ENCODE data around the gene EFCAB7.
"Not testable (repeated sequence)": the region's sequence is repeated elsewhere in the genome, so short reads cannot be mapped to it uniquely, and the experiment has no call there.

Gene EFCAB7

GRCh38 chr1:63586326-63586725 is 63.0 kb downstream of the EFCAB7 start:
- peak overlapping the region; percentile 19 for H3K27ac Mint-ChIP-seq
- not testable (repeated sequence) for H3K4me3 Mint-ChIP-seq, H3K4me1 Mint-ChIP-seq, H3K9me3 Mint-ChIP-seq, H3K27me3 Mint-ChIP-seq
- H3K36me3 Mint-ChIP-seq: peaks cover 10% of the 10 kb centered on the region

- Mint-ChIP-seq H3K9me3 (no peaks in the 10 kb centered on the region), H3K4me3 (no peak overlapping the region), H3K27me3 (no peaks in the 10 kb centered on the region), H3K27ac (no peak overlapping the region), H3K36me3 (peaks cover 2% of the 10 kb centered on the region), H3K4me1 (peaks cover 25% of the 10 kb centered on the region)
These were observed 66.8 kb downstream of the EFCAB7 start for GRCh38 chr1:63590166-63590560.

DNA sequence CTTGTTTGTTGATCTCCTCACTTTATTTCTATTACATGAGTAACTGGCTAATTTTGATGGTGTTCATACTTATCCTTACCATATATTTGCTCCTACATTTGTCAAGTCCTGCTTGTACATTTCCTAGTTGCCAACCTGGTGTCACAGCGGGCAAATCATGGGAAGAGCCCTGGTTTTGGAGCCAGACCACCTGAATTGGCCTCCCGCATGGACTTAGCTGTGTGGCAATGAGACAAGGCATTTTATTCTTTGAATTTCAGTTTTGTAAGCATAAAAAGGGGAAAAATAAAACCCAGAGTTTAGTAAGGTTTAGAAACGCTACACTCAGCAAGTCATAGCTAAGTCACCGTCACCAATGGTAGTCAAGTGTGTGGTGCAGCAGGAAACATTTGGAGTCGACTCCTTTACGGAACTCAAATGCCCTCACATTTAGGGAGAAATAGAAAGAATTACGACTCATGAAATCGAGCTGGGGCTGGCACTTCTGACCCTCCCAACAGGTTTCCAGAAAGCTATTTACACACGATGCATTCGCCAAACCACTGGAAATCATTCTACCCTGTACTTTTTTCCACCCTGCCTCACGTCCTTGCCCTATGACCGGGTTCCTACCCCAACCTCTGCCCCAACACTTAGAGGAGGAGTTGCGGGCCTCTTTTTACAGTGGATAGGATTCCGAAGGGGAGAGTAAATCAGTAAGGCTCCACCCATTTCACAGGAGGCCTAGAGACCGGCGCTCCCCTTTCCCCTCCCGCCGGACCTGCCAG is 69.4 kb downstream of the EFCAB7 start:
- Mint-ChIP-seq H3K4me3 (peak overlapping the region; percentile 97), H3K9me3 (no peaks in the 10 kb centered on the region), H3K27ac (peak overlapping the region; percentile 83), H3K27me3 (no peaks in the 10 kb centered on the region), H3K36me3 (no peaks in the 10 kb centered on the region), H3K4me1 (peaks cover 40% of the 10 kb centered on the region)

DNA sequence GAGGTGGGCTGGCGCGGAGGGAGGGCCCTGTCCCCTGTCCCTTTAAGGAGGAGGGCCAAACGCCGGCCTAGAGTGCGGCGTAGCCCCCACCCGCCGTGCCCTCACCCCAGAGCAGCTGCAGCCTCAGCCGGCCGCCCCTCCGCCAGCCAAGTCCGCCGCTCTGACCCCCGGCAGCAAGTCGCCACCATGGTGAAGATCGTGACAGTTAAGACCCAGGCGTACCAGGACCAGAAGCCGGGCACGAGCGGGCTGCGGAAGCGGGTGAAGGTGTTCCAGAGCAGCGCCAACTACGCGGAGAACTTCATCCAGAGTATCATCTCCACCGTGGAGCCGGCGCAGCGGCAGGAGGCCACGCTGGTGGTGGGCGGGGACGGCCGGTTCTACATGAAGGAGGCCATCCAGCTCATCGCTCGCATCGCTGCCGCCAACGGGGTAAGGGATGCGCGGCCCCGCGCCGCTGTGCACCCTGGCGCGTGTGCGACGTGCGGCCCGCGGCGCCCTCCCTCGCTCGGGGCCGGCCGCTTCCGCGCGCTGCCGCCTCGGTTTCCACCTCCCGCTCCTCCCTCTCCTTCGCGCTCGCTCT is 70.1 kb downstream of the EFCAB7 start, which contains the start of gene PGM1:
TSS of gene PGM1 (plus strand) at position 109 of the 583 bp plus-strand sequence. CDS start at position 187, 78 bp downstream.
- H3K4me3 Mint-ChIP-seq: peak within 1 kb of the TSS; percentile 97
- H3K27ac Mint-ChIP-seq: peak within 1 kb of the TSS; percentile 95
- no peaks in the 10 kb centered on the region for H3K9me3 Mint-ChIP-seq
- no peaks in the 10 kb centered on the region for H3K36me3 Mint-ChIP-seq
- no peaks in the 10 kb centered on the region for H3K27me3 Mint-ChIP-seq
- peaks cover 40% of the 10 kb centered on the region for H3K4me1 Mint-ChIP-seq

- Mint-ChIP-seq H3K4me1 (peaks cover 40% of the 10 kb centered on the region), H3K27me3 (no peaks in the 10 kb centered on the region), H3K27ac (peak overlapping the region; percentile 95), H3K9me3 (no peaks in the 10 kb centered on the region), H3K4me3 (peak overlapping the region; percentile 97), H3K36me3 (no peaks in the 10 kb centered on the region)
These were observed 70.7 kb downstream of the EFCAB7 start for GRCh38 chr1:63593886-63594605.

DNA sequence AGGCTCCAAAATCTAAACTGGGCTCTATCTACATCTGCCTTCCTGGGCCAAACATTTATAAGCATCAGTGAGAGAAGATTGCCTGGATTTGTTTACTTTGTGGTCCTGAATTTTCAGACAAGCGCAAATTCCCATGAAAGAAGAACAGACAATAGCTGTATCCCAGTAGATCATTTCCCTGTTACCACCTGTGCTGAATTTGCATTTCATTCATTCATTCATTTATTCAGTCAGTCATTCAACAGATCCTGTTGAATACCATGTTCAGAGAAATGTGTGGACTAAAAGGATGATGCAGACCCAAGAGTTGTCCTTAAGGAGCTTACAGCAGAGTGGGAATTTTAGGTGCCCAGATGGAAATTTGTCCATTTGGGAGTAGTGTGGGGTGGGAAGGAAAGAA is 72.1 kb downstream of the EFCAB7 start:
- Mint-ChIP-seq H3K27ac (no peak overlapping the region), H3K9me3 (no peaks in the 10 kb centered on the region), H3K36me3 (no peaks in the 10 kb centered on the region), H3K4me1 (peaks cover 40% of the 10 kb centered on the region), H3K4me3 (no peak overlapping the region), H3K27me3 (no peaks in the 10 kb centered on the region)

GRCh38 chr1:63599799-63600198 is 76.5 kb downstream of the EFCAB7 start:
- Mint-ChIP-seq H3K27ac (no peak overlapping the region), H3K4me1 (peaks cover 19% of the 10 kb centered on the region), H3K4me3 (no peak overlapping the region), H3K36me3 (no peaks in the 10 kb centered on the region), H3K9me3 (no peaks in the 10 kb centered on the region), H3K27me3 (no peaks in the 10 kb centered on the region)

DNA sequence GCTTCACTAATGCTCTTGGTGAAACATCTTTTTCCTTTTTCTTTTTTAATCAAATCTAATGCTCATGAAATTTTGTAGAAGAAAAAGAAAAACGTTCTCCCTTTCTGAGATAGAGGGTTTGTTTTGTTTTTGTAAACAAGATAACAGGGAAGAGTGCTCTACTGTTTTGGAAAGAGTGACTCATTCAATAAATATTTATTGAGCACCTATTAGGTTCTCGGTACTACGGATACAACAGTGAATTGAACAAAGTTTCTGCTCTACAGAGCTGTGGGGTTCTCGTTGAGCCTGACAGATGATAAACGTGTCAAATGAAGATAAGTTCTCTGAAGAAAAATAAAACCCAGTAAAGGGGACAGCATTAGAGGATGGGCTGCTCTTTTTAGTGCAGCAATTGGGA is 76.9 kb downstream of the EFCAB7 start:
- Mint-ChIP-seq H3K27me3 (no peaks in the 10 kb centered on the region), H3K4me1 (peaks cover 19% of the 10 kb centered on the region), H3K4me3 (no peak overlapping the region), H3K9me3 (no peaks in the 10 kb centered on the region), H3K27ac (no peak overlapping the region), H3K36me3 (no peaks in the 10 kb centered on the region)

GRCh38 chr1:63601061-63601460 is 77.7 kb downstream of the EFCAB7 start:
- H3K9me3 Mint-ChIP-seq: no peaks in the 10 kb centered on the region
- no peaks in the 10 kb centered on the region for H3K27me3 Mint-ChIP-seq
- no peak overlapping the region for H3K27ac Mint-ChIP-seq
- no peaks in the 10 kb centered on the region for H3K36me3 Mint-ChIP-seq
- peaks cover 15% of the 10 kb centered on the region for H3K4me1 Mint-ChIP-seq
- no peak overlapping the region for H3K4me3 Mint-ChIP-seq

- Mint-ChIP-seq H3K27me3 (no peaks in the 10 kb centered on the region), H3K36me3 (no peaks in the 10 kb centered on the region), H3K27ac (no peak overlapping the region), H3K4me3 (no peak overlapping the region), H3K4me1 (peaks cover 12% of the 10 kb centered on the region), H3K9me3 (no peaks in the 10 kb centered on the region)
These were observed 78.1 kb downstream of the EFCAB7 start for GRCh38 chr1:63601463-63601862.

GRCh38 chr1:63601912-63602311 is 78.6 kb downstream of the EFCAB7 start:
- Mint-ChIP-seq H3K4me1 (peaks cover 8% of the 10 kb centered on the region), H3K4me3 (no peak overlapping the region)

GRCh38 chr1:63602629-63603028 is 79.3 kb downstream of the EFCAB7 start:
- no peaks in the 10 kb centered on the region for H3K36me3 Mint-ChIP-seq
- peaks cover 5% of the 10 kb centered on the region for H3K4me1 Mint-ChIP-seq
- no peaks in the 10 kb centered on the region for H3K27me3 Mint-ChIP-seq
- H3K4me3 Mint-ChIP-seq: no peak overlapping the region
- peak overlapping the region; percentile 66 for H3K27ac Mint-ChIP-seq
- no peaks in the 10 kb centered on the region for H3K9me3 Mint-ChIP-seq

More at GRCh38 chr1:63601912-63602311, 78.6 kb downstream of the EFCAB7 start:
- Mint-ChIP-seq H3K36me3 (no peaks in the 10 kb centered on the region), H3K27me3 (no peaks in the 10 kb centered on the region), H3K27ac (no peak overlapping the region), H3K9me3 (no peaks in the 10 kb centered on the region)

GRCh38 chr1:63603810-63604209 is 80.5 kb downstream of the EFCAB7 start:
- no peaks in the 10 kb centered on the region for H3K27me3 Mint-ChIP-seq
- no peak overlapping the region for H3K27ac Mint-ChIP-seq
- peaks cover 5% of the 10 kb centered on the region for H3K4me1 Mint-ChIP-seq
- H3K36me3 Mint-ChIP-seq: no peaks in the 10 kb centered on the region
- H3K9me3 Mint-ChIP-seq: no peaks in the 10 kb centered on the region
- no peak overlapping the region for H3K4me3 Mint-ChIP-seq

DNA sequence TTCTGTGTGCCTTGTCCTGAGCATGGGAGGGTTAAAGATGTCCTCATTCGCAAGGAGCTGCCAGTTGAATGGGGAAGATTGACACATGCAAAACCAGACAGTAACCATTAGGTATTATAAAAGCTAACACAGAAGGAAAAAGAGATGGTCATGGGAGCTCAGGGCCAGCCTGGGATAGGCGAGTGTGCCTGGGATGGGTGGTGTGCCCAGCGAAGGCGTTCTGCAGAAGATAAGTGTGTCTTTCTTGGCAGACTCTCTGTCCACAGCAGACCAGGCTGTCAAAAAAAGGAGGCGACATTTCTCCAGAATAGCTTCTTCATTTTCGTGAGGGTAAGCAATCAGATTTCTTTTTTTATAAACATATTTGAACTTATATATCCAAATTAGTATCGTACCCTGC is 84.0 kb downstream of the EFCAB7 start:
- Mint-ChIP-seq H3K36me3 (no peaks in the 10 kb centered on the region), H3K4me1 (peaks cover 8% of the 10 kb centered on the region), H3K9me3 (no peaks in the 10 kb centered on the region), H3K27ac (no peak overlapping the region), H3K4me3 (no peak overlapping the region), H3K27me3 (no peaks in the 10 kb centered on the region)

DNA sequence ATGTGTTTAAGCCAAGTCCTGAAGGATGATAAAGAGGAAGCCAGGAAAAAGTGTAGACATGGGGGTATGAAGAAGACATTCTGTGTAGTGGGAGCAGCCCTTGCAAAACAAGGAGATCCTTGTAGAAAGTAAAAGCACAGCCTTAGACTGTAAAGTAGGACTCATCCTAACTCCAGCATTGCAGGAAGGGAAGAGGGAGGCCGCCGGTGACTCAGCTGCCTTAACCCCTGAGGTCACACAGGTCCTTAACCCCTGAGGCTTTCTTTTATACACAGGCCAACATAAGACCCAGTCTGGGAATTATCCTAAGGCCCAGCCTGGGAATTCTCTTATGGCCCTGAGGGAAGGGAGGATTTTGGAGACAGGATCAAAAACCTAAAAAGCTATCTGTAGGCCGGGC is 87.9 kb downstream of the EFCAB7 start:
- Mint-ChIP-seq H3K27me3 (no peaks in the 10 kb centered on the region), H3K4me1 (peaks cover 7% of the 10 kb centered on the region), H3K4me3 (no peak overlapping the region), H3K27ac (no peak overlapping the region), H3K36me3 (no peaks in the 10 kb centered on the region), H3K9me3 (no peaks in the 10 kb centered on the region)

GRCh38 chr1:63612564-63612963 is 89.2 kb downstream of the EFCAB7 start:
- peaks cover 7% of the 10 kb centered on the region for H3K4me1 Mint-ChIP-seq
- peaks cover 1% of the 10 kb centered on the region for H3K36me3 Mint-ChIP-seq
- no peak overlapping the region for H3K4me3 Mint-ChIP-seq
- H3K27me3 Mint-ChIP-seq: no peaks in the 10 kb centered on the region
- no peaks in the 10 kb centered on the region for H3K9me3 Mint-ChIP-seq
- no peak overlapping the region for H3K27ac Mint-ChIP-seq
